Fibroblast of lung (primary cell): ENCODE results near the gene TM4SF1. TPM values are rescaled to one million over a fixed set of nuclear protein-coding genes. Genes with fewer than 3 reads are reported as not detected.
A peak's percentile ranks its signal among the peaks of the same experiment; 100 is the strongest.

Source experiments
- DNase-seq, 2 donors: peaks; one replicate each; pipeline versions ENCODE4 v3.0.0 to v3.0.0-alpha.2; 2010; ENCODE audit warnings: low read depth in 2 of 2
- H2AFZ ChIP-seq: 2 replicates; pipeline ENCODE4 v1.5.1; 2012; ENCODE audit warnings: low read length, control low read depth, inconsistent platforms
- H3K27ac ChIP-seq: 2 replicates; pipeline ENCODE4 v1.5.1; 2011; ENCODE audit warnings: low read length, control low read depth; ENCODE audit not compliant: insufficient read depth
- H3K27me3 ChIP-seq: 2 replicates; pipeline ENCODE4 v1.5.1; 2011; ENCODE audit warnings: mild to moderate bottlenecking, low read length; ENCODE audit not compliant: control insufficient read depth, insufficient read depth
- H3K36me3 ChIP-seq: 2 replicates; pipeline ENCODE4 v1.5.1; 2011; ENCODE audit warnings: low read length; ENCODE audit not compliant: control insufficient read depth, insufficient read depth
- H3K4me1 ChIP-seq: 2 replicates; pipeline ENCODE4 v1.5.1; 2011; ENCODE audit warnings: low read length; ENCODE audit not compliant: control insufficient read depth, insufficient read depth; ENCODE audit errors: extremely low read depth
- H3K4me2 ChIP-seq: 2 replicates; pipeline ENCODE4 v1.5.1; 2011; ENCODE audit warnings: low read length, control low read depth; ENCODE audit not compliant: insufficient read depth; ENCODE audit errors: extremely low read depth
- H3K4me3 ChIP-seq, 4 experiments: fragments of 200-600 bp in 1 of 4; sonication (generic) in 1 of 4; replicated peaks in 1 of 4; 2 replicates each; pipeline ENCODE4 v1.5.1; 2011 to 2016; ENCODE audit warnings: low read length in 4 of 4, low read depth in 3 of 4, mild to moderate bottlenecking in 3 of 4, control low read depth in 2 of 4, inconsistent platforms in 1 of 4, mixed read lengths in 1 of 4; ENCODE audit not compliant: insufficient read depth in 1 of 4; ENCODE audit errors: control extremely low read depth in 1 of 4
- H3K79me2 ChIP-seq: 2 replicates; pipeline ENCODE4 v1.5.1; 2012; ENCODE audit warnings: mild to moderate bottlenecking, low read length, inconsistent platforms; ENCODE audit not compliant: control insufficient read depth, insufficient read depth
- H3K9ac ChIP-seq: 2 replicates; pipeline ENCODE4 v1.5.1; 2011; ENCODE audit warnings: mild to moderate bottlenecking, low read length, control low read depth; ENCODE audit not compliant: insufficient read depth
- H3K9me3 ChIP-seq: 2 replicates; pipeline ENCODE4 v1.5.1; 2012; ENCODE audit warnings: low read depth, low read length; ENCODE audit not compliant: control insufficient read depth, insufficient read depth
- H4K20me1 ChIP-seq: 2 replicates; pipeline ENCODE4 v1.5.1; 2011; ENCODE audit warnings: low read length; ENCODE audit not compliant: control insufficient read depth, insufficient read depth; ENCODE audit errors: extremely low read depth
- EZH2 ChIP-seq: IDR thresholded peaks from 2 replicates; pipeline ENCODE4 v1.5.1; 2012; ENCODE audit warnings: low read length, control low read depth, mild to moderate bottlenecking; ENCODE audit errors: missing control alignments
- polyA plus RNA-seq, 2 donors: library from polyadenylated mRNA; depleted of rRNA in 1 of 2; stranded (reverse) in 1 of 2; unstranded in 1 of 2; fragments of >200 nt; gene quantifications; 2 replicates each; pipeline ENCODE4 v1.2.1, GENCODE V29; 2011 to 2012; ENCODE audit warnings: missing spikeins in 1 of 2
- total RNA-seq: library from RNA; depleted of rRNA; stranded (reverse); fragments of >200 nt; gene quantifications from 2 replicates; pipeline ENCODE4 v1.2.1, GENCODE V29; 2014
- TF ChIP-seq, protein P1 (sequence below), 2 donors: IDR thresholded peaks in 1 of 2; conservative IDR thresholded peaks in 1 of 2; 1 replicate in 1 of 2; 2 replicates in 1 of 2; pipeline ENCODE4 v1.5.1; 2011 to 2012; ENCODE audit warnings: low read length in 2 of 2, control low read depth in 1 of 2, inconsistent platforms in 1 of 2, low read depth in 1 of 2, mild to moderate bottlenecking in 1 of 2

Gene TM4SF1
- total and polyA plus RNA-seq, 2 donors (not counting 1 experiment from before 2014, with no cell fraction given) = 353 to 423 TPM

DNA sequence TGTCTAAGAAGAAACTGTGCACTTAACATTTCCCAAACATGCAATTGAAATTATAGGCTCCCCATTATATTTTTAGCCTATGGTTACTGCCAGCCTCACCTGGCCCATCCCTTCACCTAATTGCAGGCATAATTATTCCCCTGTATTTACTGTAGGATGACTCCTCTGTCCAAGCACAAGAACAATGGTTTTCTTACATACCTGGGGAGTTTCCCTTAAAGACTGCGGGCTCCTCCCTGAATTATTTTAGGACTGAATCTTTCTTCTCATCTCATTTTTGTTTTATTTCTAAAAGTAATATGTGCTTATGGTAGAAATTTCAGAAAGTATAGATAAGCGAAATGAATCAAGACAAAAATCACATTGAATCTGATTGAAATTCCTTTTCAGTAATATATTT is 11.4 kb downstream of the TM4SF1 start:
- DNase-seq = no peak
- no peak overlapping the region for H3K4me3 ChIP-seq
- no peaks in the 10 kb centered on the region for H4K20me1 ChIP-seq
- no peak overlapping the region for H3K4me2 ChIP-seq
- H3K9me3 ChIP-seq = no peaks in the 10 kb centered on the region
- H3K79me2 ChIP-seq = no peaks in the 10 kb centered on the region
- H2AFZ ChIP-seq = no peak overlapping the region
- H3K4me1 ChIP-seq = peaks cover 7% of the 10 kb centered on the region
- H3K27me3 ChIP-seq = no peaks in the 10 kb centered on the region
- H3K36me3 ChIP-seq = peaks cover 4% of the 10 kb centered on the region
- H3K27ac ChIP-seq = no peak overlapping the region
- TF ChIP-seq, protein P1, sequence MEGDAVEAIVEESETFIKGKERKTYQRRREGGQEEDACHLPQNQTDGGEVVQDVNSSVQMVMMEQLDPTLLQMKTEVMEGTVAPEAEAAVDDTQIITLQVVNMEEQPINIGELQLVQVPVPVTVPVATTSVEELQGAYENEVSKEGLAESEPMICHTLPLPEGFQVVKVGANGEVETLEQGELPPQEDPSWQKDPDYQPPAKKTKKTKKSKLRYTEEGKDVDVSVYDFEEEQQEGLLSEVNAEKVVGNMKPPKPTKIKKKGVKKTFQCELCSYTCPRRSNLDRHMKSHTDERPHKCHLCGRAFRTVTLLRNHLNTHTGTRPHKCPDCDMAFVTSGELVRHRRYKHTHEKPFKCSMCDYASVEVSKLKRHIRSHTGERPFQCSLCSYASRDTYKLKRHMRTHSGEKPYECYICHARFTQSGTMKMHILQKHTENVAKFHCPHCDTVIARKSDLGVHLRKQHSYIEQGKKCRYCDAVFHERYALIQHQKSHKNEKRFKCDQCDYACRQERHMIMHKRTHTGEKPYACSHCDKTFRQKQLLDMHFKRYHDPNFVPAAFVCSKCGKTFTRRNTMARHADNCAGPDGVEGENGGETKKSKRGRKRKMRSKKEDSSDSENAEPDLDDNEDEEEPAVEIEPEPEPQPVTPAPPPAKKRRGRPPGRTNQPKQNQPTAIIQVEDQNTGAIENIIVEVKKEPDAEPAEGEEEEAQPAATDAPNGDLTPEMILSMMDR (conservative IDR thresholded peaks at IDR 0.05 in 1 of 2, IDR thresholded peaks at IDR 0.05 in 1 of 2; ENCODE audit: low read depth in 1 of 2, low read length in 2 of 2) = no peak
- no peak for TF ChIP-seq EZH2
- no peak overlapping the region for H3K9ac ChIP-seq

DNA sequence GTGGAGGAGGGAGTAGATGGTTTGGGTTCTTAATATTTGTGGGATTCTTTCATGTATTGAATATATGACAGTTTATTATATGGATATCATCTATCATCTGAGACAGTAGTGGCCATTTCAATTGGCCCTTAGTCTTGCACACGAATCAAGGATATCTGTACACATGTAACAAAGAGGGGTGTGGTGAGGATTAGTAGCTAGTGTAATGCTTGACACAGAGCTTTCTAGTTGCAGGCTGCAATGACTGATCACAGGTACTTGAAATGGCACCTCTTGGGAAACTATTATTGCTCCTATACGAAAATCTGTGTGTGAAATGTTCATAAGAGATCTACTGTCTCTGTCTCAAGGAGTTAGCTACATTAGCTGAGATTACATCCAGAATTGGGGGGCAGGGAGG is 12.8 kb downstream of the TM4SF1 start:
- no peak overlapping the region for H3K4me2 ChIP-seq
- H3K9ac ChIP-seq = no peak overlapping the region
- peaks cover 2% of the 10 kb centered on the region for H3K4me1 ChIP-seq
- H3K4me3 ChIP-seq = no peak overlapping the region
- no peaks in the 10 kb centered on the region for H4K20me1 ChIP-seq
- TF ChIP-seq EZH2 = no peak
- TF ChIP-seq, protein P1 (conservative IDR thresholded peaks at IDR 0.05 in 1 of 2, IDR thresholded peaks at IDR 0.05 in 1 of 2; ENCODE audit: low read depth in 1 of 2, low read length in 2 of 2) = no peak
- H3K36me3 ChIP-seq = peaks cover 2% of the 10 kb centered on the region
- no peak overlapping the region for H3K27ac ChIP-seq
- DNase-seq = no peak
- H3K27me3 ChIP-seq = no peaks in the 10 kb centered on the region
- H3K79me2 ChIP-seq = no peaks in the 10 kb centered on the region
- H3K9me3 ChIP-seq = no peaks in the 10 kb centered on the region
- no peak overlapping the region for H2AFZ ChIP-seq

DNA sequence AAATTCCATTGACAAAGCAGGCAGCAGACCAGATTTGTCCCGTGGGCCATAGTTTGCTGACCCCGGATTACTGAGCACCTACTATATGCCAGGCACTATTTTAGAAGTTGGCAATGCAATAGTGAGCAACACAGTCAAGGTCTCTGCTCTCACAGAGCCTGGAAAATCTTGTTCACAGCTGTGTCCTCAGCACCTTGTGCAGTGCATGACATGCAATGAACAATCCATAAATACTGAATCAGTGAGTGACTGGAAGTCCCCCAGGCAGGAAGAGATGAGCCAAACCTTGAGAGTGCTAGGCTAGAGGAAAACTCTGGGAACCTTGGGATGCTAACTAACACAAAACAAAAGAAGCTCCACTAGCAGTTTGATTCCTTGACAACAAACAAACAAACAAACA is 14.4 kb downstream of the TM4SF1 start:
- Histone ChIP-seq H2AFZ (no peak overlapping the region), H3K9ac (no peak overlapping the region), H3K4me2 (no peak overlapping the region), H3K4me1 (peaks cover 2% of the 10 kb centered on the region), H3K79me2 (no peaks in the 10 kb centered on the region), H3K4me3 (no peak overlapping the region), H3K27me3 (no peaks in the 10 kb centered on the region), H3K27ac (no peak overlapping the region), H4K20me1 (no peaks in the 10 kb centered on the region), H3K36me3 (no peaks in the 10 kb centered on the region), H3K9me3 (no peaks in the 10 kb centered on the region)
- TF ChIP-seq, protein P1 (conservative IDR thresholded peaks at IDR 0.05 in 1 of 2, IDR thresholded peaks at IDR 0.05 in 1 of 2; ENCODE audit: low read depth in 1 of 2, low read length in 2 of 2) = no peak
- TF ChIP-seq EZH2 = no peak
- DNase-seq = peak in 1 of 2 donors; percentile 42
